H9 (cell line): ENCODE data around the gene IQGAP3. TPM values are rescaled to one million over a fixed set of nuclear protein-coding genes. Genes with fewer than 3 reads are reported as not detected.
A peak's percentile ranks its signal among the peaks of the same experiment; 100 is the strongest.

ENCODE experiments used
- DNase-seq: peaks from one replicate; pipeline ENCODE4 v3.0.0-alpha.2; 2017
- H2AFZ ChIP-seq: one replicate; pipeline ENCODE4 v1.6.1; 2013; ENCODE audit warnings: mild to moderate bottlenecking, low read length, control low read depth, moderate library complexity
- H2AK5ac ChIP-seq: 2 replicates; pipeline ENCODE4 v1.6.1; 2013; ENCODE audit warnings: low read length, control low read depth, mixed read lengths; ENCODE audit not compliant: insufficient read length
- H2BK120ac ChIP-seq: one replicate; pipeline ENCODE4 v1.6.1; 2013; ENCODE audit warnings: low read depth, mild to moderate bottlenecking, low read length, control low read depth, inconsistent platforms; ENCODE audit not compliant: poor library complexity, severe bottlenecking
- H2BK12ac ChIP-seq: 2 replicates; pipeline ENCODE4 v1.6.1; 2013; ENCODE audit warnings: low read length, control low read depth, mixed read lengths, low read depth; ENCODE audit not compliant: insufficient read length
- H2BK15ac ChIP-seq: 2 replicates; pipeline ENCODE4 v1.6.1; 2013; ENCODE audit warnings: low read depth, low read length, control low read depth
- H2BK20ac ChIP-seq: one replicate; pipeline ENCODE4 v1.6.1; 2013; ENCODE audit warnings: low read depth, mild to moderate bottlenecking, low read length, control low read depth, inconsistent platforms; ENCODE audit not compliant: poor library complexity, severe bottlenecking
- H2BK5ac ChIP-seq: 2 replicates; pipeline ENCODE4 v1.6.1; 2013; ENCODE audit warnings: low read length, control low read depth, mixed read lengths; ENCODE audit not compliant: insufficient read length
- H3K14ac ChIP-seq: 2 replicates; pipeline ENCODE4 v1.6.1; 2013; ENCODE audit warnings: low read length, control low read depth; ENCODE audit not compliant: insufficient read depth
- H3K18ac ChIP-seq: 2 replicates; pipeline ENCODE4 v1.6.1; 2013; ENCODE audit warnings: low read depth, mild to moderate bottlenecking, mixed read lengths, low read length, control low read depth; ENCODE audit not compliant: insufficient read length
- H3K23ac ChIP-seq: 2 replicates; pipeline ENCODE4 v1.6.1; 2013; ENCODE audit warnings: low read length, control low read depth, mixed read lengths, low read depth; ENCODE audit not compliant: insufficient read length
- H3K23me2 ChIP-seq: 2 replicates; pipeline ENCODE4 v1.6.1; 2013; ENCODE audit warnings: low read depth, mild to moderate bottlenecking, mixed read lengths, low read length, control low read depth; ENCODE audit not compliant: insufficient read length, poor library complexity, severe bottlenecking
- H3K27ac ChIP-seq: 2 replicates; pipeline ENCODE4 v1.5.1; 2013; ENCODE audit warnings: low read length, control low read depth, mixed read lengths, low read depth; ENCODE audit not compliant: insufficient read length
- H3K27me3 ChIP-seq: 2 replicates; pipeline ENCODE4 v1.6.1; 2013; ENCODE audit warnings: low read length, control low read depth, inconsistent platforms; ENCODE audit not compliant: insufficient read depth
- H3K4ac ChIP-seq: 2 replicates; pipeline ENCODE4 v1.6.1; 2013; ENCODE audit warnings: low read depth, mild to moderate bottlenecking, control low read depth, inconsistent platforms, low read length, moderate library complexity
- H3K4me1 ChIP-seq: 2 replicates; pipeline ENCODE4 v1.6.1; 2013; ENCODE audit warnings: low read length, control low read depth, inconsistent platforms; ENCODE audit not compliant: insufficient read depth
- H3K4me2 ChIP-seq: 2 replicates; pipeline ENCODE4 v1.6.1; 2013; ENCODE audit warnings: low read length, control low read depth, mixed read lengths; ENCODE audit not compliant: insufficient read length, insufficient read depth
- H3K56ac ChIP-seq: 2 replicates; pipeline ENCODE4 v1.6.1; 2013; ENCODE audit warnings: low read depth, mild to moderate bottlenecking, mixed read lengths, low read length, control low read depth; ENCODE audit not compliant: insufficient read length
- H3K79me1 ChIP-seq: 2 replicates; pipeline ENCODE4 v1.6.1; 2013; ENCODE audit warnings: low read depth, mild to moderate bottlenecking, moderate library complexity, low read length, control low read depth, inconsistent platforms; ENCODE audit not compliant: insufficient read depth, poor library complexity, severe bottlenecking
- H3K79me2 ChIP-seq: 2 replicates; pipeline ENCODE4 v1.6.1; 2013; ENCODE audit warnings: low read length, control low read depth, inconsistent platforms; ENCODE audit not compliant: insufficient read depth
- H3K9ac ChIP-seq: 2 replicates; pipeline ENCODE4 v1.6.1; 2013; ENCODE audit warnings: low read length, control low read depth, mixed read lengths; ENCODE audit not compliant: insufficient read length; ENCODE audit errors: extremely low read depth
- H3K9me3 ChIP-seq: one replicate; pipeline ENCODE4 v1.6.1; 2013; ENCODE audit warnings: low read depth, low read length, inconsistent platforms; ENCODE audit not compliant: control insufficient read depth
- H3T11ph ChIP-seq: one replicate; pipeline ENCODE4 v1.6.1; 2013; ENCODE audit warnings: mild to moderate bottlenecking, low read length, control low read depth, inconsistent platforms
- H4K20me1 ChIP-seq: one replicate; pipeline ENCODE4 v1.6.1; 2013; ENCODE audit not compliant: control insufficient read depth, insufficient read length, insufficient read depth
- H4K5ac ChIP-seq: 2 replicates; pipeline ENCODE4 v1.6.1; 2013; ENCODE audit warnings: low read depth, mild to moderate bottlenecking, mixed read lengths, low read length, control low read depth; ENCODE audit not compliant: insufficient read length
- H4K8ac ChIP-seq: replicated peaks from 2 replicates; pipeline ENCODE4 v1.6.1; 2013; ENCODE audit warnings: low read length, control low read depth, mixed read lengths, low read depth; ENCODE audit not compliant: insufficient read length
- H4K91ac ChIP-seq: 2 replicates; pipeline ENCODE4 v1.6.1; 2013; ENCODE audit warnings: low read depth, mild to moderate bottlenecking, moderate library complexity, mixed read lengths, low read length, control low read depth; ENCODE audit not compliant: insufficient read length
- H3K27ac Mint-ChIP-seq, 3 experiments: 2 replicates in 2 of 3; 3 replicates in 1 of 3; pipeline ENCODE4 v1.8.0; 2020 to 2021; ENCODE audit warnings: mixed read lengths in 3 of 3, mild to moderate bottlenecking in 1 of 3, moderate library complexity in 1 of 3
- H3K27me3 Mint-ChIP-seq: 2 replicates; pipeline ENCODE4 v1.8.0; 2021; ENCODE audit warnings: low read depth, mild to moderate bottlenecking, moderate library complexity, mixed read lengths
- H3K36me3 Mint-ChIP-seq, 3 experiments: 2 replicates in 2 of 3; 3 replicates in 1 of 3; pipeline ENCODE4 v1.8.0; 2020 to 2021; ENCODE audit warnings: low read depth in 3 of 3, mixed read lengths in 3 of 3; ENCODE audit not compliant: insufficient read depth in 1 of 3
- H3K4me1 Mint-ChIP-seq, 2 experiments: 2 replicates each; pipeline ENCODE4 v1.8.0; 2020; ENCODE audit warnings: mixed read lengths in 2 of 2
- H3K4me3 Mint-ChIP-seq, 2 experiments: 2 replicates in 1 of 2; 3 replicates in 1 of 2; pipeline ENCODE4 v1.8.0; 2020 to 2021; ENCODE audit warnings: mild to moderate bottlenecking in 2 of 2, mixed read lengths in 2 of 2, moderate library complexity in 1 of 2
- H3K9me3 Mint-ChIP-seq, 2 experiments: 2 replicates in 1 of 2; 3 replicates in 1 of 2; pipeline ENCODE4 v1.8.0; 2020; ENCODE audit warnings: mild to moderate bottlenecking in 2 of 2, mixed read lengths in 2 of 2, moderate library complexity in 1 of 2
- WGBS: extraction: QIAGEN DNeasy Blood & Tissue Kit; methylation state at CpG from one replicate; pipeline ENCODE4 v1.1.7; 2013; ENCODE audit warnings: missing lambda C conversion rate, low lambda C conversion rate, mixed read lengths; ENCODE audit not compliant: insufficient read length; ENCODE audit errors: extremely low coverage; 5-methylcytosine and 5-hydroxymethylcytosine counted together
- total RNA-seq: library from RNA; stranded (reverse); gene quantifications from 2 replicates; pipeline ENCODE4 v1.2.1, GENCODE V29; 2021
- TF ChIP-seq, protein P1 (sequence below): fragments of 200-600 bp; sonication (generic); conservative IDR thresholded peaks from 3 replicates; pipeline ENCODE4 v1.8.0; 2021; ENCODE audit warnings: antibody characterized with exemption, mild to moderate bottlenecking

The IQGAP3 gene
- total RNA-seq, 1 experiment from 2014 or later: 24.5 TPM

GRCh38 chr1:156525856-156526489 is 46.4 kb downstream of the IQGAP3 start:
- Histone ChIP-seq H3K79me1 (no peaks in the 10 kb centered on the region), H3K14ac (no peak overlapping the region), H4K8ac (no peak overlapping the region), H3K9ac (no peak overlapping the region), H3K18ac (no peak overlapping the region), H3K56ac (no peak overlapping the region), H4K20me1 (no peaks in the 10 kb centered on the region), H3K23ac (no peak overlapping the region), H3K4ac (no peak overlapping the region), H4K5ac (no peak overlapping the region), H2BK12ac (no peak overlapping the region), H3K4me2 (peak overlapping the region; percentile 9), H3K27me3 (no peaks in the 10 kb centered on the region), H2BK120ac (no peak overlapping the region), H2BK15ac (no peak overlapping the region), H3K79me2 (no peaks in the 10 kb centered on the region), H3K27ac (no peak overlapping the region), H2BK5ac (no peak overlapping the region), H4K91ac (no peak overlapping the region), H3K23me2 (no peaks in the 10 kb centered on the region), H3T11ph (no peak overlapping the region), H3K4me1 (peaks cover 8% of the 10 kb centered on the region; the same call in 1 of the 2 replicates), H2BK20ac (no peak overlapping the region), H2AFZ (no peak overlapping the region), H3K9me3 (no peaks in the 10 kb centered on the region), H2AK5ac (no peak overlapping the region)
- no CpG with 5 or more reads among the region's 2 CpGs for WGBS
- Mint-ChIP-seq H3K36me3 (peaks cover 19 to 55% (median 42%) of the 10 kb centered on the region in 3 experiments; a peak in 6 of 7 replicates), H3K4me1 (peaks cover 17% of the 10 kb centered on the region in 2 experiments), H3K9me3 (no peaks in the 10 kb centered on the region), H3K27ac (peak overlapping the region in 2 of 3 experiments; percentile 22 to 86; a peak in 4 of 7 replicates), H3K4me3 (peak overlapping the region in 1 of 2 experiments; percentile 16; a peak in 3 of 5 replicates), H3K27me3 (no peaks in the 10 kb centered on the region)
- TF ChIP-seq, protein P1, sequence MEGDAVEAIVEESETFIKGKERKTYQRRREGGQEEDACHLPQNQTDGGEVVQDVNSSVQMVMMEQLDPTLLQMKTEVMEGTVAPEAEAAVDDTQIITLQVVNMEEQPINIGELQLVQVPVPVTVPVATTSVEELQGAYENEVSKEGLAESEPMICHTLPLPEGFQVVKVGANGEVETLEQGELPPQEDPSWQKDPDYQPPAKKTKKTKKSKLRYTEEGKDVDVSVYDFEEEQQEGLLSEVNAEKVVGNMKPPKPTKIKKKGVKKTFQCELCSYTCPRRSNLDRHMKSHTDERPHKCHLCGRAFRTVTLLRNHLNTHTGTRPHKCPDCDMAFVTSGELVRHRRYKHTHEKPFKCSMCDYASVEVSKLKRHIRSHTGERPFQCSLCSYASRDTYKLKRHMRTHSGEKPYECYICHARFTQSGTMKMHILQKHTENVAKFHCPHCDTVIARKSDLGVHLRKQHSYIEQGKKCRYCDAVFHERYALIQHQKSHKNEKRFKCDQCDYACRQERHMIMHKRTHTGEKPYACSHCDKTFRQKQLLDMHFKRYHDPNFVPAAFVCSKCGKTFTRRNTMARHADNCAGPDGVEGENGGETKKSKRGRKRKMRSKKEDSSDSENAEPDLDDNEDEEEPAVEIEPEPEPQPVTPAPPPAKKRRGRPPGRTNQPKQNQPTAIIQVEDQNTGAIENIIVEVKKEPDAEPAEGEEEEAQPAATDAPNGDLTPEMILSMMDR: no peak
- DNase-seq: peak; percentile 85
